GM12865 (cell line): Measurements from ENCODE around the gene SHISA9.

Experiments
- DNase-seq: peaks from one replicate; pipeline ENCODE4 v3.0.0; 2010; ENCODE audit warnings: low read depth
- H3K4me3 ChIP-seq: 2 replicates; pipeline ENCODE4 v1.5.1; 2011; ENCODE audit warnings: mild to moderate bottlenecking, low read depth, low read length, control low read depth
- CTCF ChIP-seq: IDR thresholded peaks from 2 replicates; pipeline ENCODE4 v1.5.1; 2011; ENCODE audit warnings: low read length, control low read depth, low read depth, inconsistent platforms; ENCODE audit not compliant: insufficient read depth; ENCODE audit errors: missing control alignments

SHISA9 gene

GRCh38 chr16:13101828-13102227 lies 200.4 kb downstream of the SHISA9 start:
- no peak for DNase-seq
- no peak overlapping the region for H3K4me3 ChIP-seq
- TF ChIP-seq CTCF = no peak

DNA sequence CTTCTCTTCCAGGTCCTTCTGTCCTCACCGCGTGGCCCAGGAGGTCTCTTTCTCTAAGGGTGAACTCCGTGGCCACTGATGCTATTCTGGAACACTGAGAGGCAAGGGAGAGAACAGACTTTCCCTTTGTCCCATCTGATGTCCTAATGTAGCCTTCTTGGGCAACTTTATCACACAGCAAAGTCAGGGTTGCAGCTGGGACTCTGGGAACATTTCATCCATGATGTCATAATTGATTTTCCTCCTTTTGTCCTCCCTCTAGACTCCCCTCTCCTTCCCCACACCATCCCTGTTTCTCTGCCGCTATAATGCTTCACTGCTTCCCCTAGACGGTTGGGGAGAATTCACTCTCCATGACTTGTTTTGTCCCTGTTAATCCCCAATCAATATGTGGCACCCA lies 201.0 kb downstream of the SHISA9 start:
- no peak for DNase-seq
- no peak overlapping the region for H3K4me3 ChIP-seq
- TF ChIP-seq CTCF = no peak

DNA sequence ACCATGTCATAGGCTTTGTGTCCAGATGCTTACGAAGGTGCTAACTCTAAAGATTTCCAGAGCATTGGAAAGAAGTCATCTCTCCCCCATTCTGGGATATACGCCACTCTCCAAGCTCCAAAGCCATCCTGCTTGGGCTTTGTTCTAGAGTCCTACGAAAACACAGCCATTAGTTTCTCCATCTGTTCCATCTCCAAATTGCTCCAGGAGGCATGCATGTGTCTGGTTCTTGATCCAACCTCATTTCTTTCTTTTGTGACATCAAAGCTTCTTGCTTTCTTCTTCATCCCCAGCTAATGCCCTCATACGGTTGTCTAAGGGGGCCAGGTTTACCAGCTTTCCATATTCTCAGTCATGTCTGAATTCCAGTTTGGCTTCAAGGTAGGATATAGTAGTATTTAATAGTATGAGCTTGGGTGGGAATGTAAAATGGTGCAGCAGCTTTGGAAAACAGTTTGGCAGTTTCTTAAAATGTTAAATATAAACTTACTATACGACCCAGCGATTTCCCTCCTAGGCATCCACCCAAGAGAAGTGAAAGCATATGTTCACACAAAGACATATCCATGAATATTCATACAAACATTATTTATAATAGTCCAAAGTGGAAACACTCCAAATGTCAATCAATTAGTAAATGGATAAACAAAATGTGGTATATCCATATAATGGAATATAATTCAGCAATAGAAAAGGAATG lies 202.6 kb downstream of the SHISA9 start:
- no peak overlapping the region for H3K4me3 ChIP-seq
- no peak for DNase-seq
- TF ChIP-seq CTCF = no peak

- DNase-seq = no peak
- TF ChIP-seq CTCF = no peak
Measured at GRCh38 chr16:13104772-13105171, 203.4 kb downstream of the SHISA9 start.

DNA sequence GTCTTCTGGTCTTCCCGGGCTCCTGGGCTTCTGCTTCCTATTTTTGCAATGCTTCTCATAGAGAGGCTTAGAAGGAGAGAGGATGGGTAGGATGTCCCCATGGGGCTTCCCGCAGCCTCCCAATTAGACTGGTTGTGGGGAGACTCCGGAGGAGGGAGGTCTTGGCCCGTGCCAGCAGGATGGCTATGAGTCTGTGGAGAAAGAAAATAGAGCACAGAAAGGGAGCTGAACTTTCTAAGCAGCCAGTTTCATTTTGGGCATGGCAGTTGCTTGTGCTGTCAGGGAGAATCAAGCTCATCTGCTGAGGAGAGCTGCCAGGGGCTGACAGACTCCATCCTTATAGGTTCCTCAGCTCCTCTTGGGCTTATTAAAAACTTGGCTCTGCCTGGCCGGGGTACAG lies 204.0 kb downstream of the SHISA9 start:
- no peak overlapping the region for H3K4me3 ChIP-seq
- no peak for TF ChIP-seq CTCF
- no peak for DNase-seq

More at GRCh38 chr16:13104772-13105171, 203.4 kb downstream of the SHISA9 start:
- no peak overlapping the region for H3K4me3 ChIP-seq

DNA sequence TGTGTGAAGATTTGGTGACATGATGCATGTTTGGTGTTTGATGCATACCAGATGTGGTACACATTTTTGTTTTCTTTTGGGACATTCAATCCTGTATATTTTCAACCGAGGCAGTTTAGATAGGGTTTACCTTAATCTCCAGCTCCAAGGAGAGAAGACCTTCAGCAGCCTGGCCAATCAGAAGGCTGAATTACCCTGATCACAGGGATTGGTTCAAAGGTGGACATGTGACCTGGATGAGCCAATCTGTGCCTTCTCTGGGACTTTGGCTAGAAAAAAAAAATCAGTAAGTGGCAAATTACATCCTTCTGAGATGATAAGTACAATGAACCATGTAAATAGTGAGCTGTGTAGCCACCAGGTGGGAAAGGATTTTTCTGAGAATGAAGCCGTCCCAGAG lies 205.1 kb downstream of the SHISA9 start:
- H3K4me3 ChIP-seq = no peak overlapping the region
- no peak for TF ChIP-seq CTCF
- DNase-seq = no peak

DNA sequence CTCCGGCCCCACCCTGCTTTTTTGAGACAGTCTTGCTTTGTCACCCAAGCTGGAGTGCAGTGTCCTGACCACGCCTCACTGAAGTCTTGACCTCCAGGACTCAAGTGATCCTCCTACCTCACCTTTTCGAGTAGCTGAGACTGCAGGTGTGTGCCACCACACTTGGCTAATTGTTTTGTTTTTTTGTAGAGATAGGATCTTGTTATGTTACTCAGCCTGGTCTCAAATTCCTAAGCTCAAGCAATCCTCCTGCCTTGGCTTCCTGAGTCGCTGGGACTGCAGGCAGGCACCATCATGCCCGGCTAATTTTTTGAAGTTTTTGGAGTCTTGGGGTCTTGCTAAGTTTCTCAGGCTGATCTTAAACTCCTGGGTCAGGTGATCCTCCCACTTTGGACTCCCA lies 206.7 kb downstream of the SHISA9 start:
- H3K4me3 ChIP-seq = no peak overlapping the region
- no peak for TF ChIP-seq CTCF
- DNase-seq = no peak
